Measurements from ENCODE around the gene ZNF670.
A peak's percentile ranks its signal among the peaks of the same experiment; 100 is the strongest.
"Not testable (repeated sequence)": the region's sequence is repeated elsewhere in the genome, so short reads cannot be mapped to it uniquely, and the experiment has no call there.

ZNF670 gene

GRCh38 chr1:247078258-247079140, at the start of gene ZNF670:
TSS of gene ZNF670 (minus strand) at chr1:247078811. CDS start at chr1:247078596, 215 bp downstream.
- peak; percentile 78 for DNase-seq (ENCODE audit: low read depth)

GRCh38 chr1:247127519-247128282, 49.1 kb upstream of the ZNF670 start:
- DNase-seq (ENCODE audit: low read depth), result not testable (repeated sequence)

DNA sequence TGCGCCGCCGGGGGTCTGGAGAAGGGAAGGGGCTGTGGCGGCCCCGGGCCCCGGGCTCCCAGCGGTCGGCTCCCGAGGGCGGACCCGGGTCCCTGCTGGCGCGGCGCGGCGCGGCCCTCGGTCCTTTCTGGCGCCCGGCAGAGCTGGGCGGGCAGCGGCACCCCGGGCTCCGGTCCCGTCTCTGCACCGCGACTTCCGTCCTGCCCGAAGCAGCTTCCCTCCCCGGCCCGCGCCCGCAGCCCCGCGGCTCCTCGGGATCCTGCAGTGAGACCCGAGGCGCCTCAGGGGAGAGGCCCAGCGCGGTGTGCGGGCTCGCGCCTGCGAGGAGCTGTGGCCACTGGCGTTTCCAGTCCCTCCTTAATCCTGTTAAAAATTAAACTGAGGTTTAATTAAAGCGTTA, 48.0 kb upstream of the ZNF670 start:
- DNase-seq (ENCODE audit: low read depth), result not testable (repeated sequence)

GRCh38 chr1:247126166-247126565, 47.6 kb upstream of the ZNF670 start:
- DNase-seq (ENCODE audit: low read depth), result not testable (repeated sequence)

DNA sequence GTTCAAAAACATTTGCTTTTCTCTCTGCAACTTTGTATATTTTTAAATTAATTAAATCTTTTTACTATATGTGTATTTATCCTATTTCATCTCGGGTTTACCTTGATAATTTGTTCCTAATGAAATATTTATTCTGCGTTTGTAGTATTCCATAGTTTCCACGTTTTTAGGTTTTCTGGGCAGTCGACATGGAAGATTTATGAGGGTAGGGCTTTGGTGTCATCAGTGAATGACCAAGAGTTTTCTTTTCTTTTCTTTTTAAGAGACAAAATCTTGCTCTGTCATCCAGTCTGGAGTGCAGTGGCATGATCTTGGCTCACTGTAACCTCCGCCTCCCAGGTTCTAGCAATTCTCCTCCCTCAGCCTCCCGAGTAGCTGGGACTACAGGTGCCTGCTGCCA, 42.8 kb upstream of the ZNF670 start:
- no peak for DNase-seq (ENCODE audit: low read depth)

- not testable (repeated sequence) for DNase-seq (ENCODE audit: low read depth)
These were observed 41.7 kb upstream of the ZNF670 start for GRCh38 chr1:247120408-247120668.

DNA sequence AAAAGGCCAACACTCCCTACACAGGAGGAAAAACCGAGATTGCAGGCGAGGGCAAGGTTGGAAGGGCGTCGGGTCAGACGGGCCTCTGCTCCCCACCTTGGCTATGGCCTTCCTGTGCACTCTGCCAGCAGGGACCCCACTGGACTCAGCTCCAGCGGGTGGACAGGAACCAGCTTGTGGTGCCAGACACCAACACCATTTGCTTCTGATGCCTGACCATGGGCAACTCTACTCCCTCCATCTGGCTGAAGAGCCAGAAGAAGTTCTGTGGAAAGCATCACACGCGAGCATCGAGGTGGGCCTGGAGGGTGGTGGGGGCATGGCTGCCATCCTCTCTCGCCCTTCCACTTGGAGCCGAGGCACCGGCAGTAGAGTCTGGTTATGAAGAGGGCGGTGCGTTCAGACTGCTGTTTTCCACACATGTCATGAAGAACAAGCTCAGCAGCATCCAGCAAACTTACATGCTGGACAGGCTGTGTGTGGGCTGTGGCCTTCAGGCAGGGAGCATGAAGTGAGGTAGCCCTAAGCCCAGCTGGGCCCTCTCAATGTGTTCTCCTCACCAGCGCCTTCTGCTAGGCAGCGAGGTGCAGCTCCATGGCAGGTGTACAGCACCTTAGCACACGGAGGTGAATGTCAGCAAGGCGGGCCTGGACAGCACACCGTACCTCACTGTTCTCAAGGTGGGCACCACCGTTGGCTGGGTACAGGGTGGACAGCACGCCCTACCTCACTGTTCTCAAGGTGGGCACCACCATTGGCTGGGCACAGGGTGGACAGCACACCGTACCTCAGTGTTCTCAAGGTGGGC, 41.2 kb upstream of the ZNF670 start:
- no peak for DNase-seq (ENCODE audit: low read depth)

DNA sequence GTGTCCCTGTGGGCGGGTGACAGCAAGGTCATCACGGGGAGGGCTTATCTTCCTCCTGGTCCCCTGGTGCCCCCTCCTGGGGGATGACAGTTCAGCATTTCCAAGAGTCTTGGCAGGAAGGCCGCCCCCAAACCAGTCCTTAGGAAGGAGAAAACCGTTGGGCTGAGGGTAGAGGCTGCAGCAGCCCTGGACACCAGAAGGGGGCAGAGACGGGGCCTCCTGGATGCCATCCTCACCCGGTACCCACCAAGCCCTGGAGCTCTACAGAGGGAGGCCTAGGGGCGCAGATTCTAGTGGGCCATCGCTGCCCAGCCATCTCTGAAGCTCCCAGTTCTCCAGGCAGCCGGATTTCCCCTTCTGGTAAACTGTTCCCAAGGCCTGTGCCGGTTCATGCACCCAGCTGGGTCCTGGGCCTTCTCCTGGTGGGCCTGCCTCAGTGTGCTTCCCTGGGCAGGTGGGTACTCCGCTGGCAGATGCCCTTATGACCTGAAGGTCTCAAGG, 40.4 kb upstream of the ZNF670 start:
- no peak for DNase-seq (ENCODE audit: low read depth)

DNA sequence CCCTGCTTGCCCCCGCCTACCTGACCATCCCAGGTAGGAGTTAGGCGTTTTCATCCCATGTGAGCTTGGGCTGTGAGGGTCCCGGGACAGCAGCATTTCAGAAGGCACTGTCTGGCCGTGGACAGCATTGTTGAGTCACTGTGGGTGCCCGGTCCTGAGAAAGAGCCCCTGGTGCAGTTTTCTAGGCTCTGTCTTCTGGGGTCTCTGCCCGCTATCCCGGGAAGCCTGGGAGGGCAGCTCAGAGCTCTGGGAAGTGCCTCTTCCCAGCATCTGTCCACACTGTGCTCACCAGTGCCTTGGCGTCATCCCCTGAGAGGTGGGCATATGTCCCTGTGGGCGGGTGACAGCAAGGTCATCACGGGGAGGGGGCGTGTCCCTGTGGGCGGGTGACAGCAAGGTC, 36.9 kb upstream of the ZNF670 start:
- no peak for DNase-seq (ENCODE audit: low read depth)

DNA sequence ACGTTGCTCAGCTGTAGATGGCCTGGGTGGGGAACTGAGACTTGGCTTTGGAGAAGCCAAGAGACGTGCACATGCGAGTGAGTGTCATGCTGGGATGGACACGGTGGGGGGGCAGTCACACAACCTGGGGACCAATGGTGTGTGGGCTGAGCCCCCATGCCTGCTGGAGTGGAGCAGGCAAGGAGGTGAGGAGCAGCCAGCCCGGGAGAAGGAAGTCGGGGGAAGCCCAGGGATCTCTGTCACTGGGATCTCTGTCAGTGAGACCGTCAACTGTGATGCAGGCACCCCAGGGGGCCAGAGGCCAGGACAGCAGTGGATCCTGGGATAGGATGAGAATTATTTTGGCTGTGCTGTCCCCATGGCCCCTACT, 36.5 kb upstream of the ZNF670 start:
- DNase-seq (ENCODE audit: low read depth), result no peak

DNA sequence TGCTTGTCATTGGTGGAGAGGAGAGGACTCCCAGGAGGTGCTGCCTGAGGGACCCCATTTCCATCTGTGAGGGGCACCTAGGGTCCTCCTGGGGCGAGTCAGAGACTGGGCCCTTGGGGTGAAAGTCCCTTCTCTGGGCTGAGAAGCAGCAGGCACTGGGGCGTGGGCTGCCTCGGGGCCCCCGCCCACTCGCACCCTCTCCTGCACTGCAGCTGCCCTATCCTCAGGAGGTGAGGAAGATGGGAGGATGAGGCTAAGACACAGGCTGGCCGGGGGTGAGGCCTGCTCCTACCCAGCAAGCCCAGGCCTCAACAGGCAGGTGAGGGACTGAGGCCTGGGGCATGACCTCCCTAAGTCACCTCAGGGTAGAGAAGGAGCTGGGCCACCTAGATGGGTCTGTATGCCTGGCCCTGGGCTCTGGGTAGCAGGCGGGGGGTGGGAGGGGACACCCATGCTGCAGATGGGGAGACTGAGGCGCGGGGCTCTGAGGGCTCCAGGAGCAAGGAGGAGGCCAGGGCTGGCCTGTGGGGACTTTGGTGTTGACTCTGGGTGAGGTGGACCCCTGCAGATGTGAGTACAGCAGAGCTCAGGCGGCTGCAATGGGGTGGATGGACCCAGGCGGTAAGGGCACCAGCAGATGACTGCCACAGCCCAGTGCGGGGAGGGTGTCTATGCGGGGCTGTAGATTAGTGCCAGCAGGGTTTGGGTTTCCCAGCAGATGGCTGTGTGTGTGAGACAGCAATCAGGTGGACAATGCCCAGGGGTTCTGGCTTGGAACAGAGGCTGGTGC, 35.9 kb upstream of the ZNF670 start:
- DNase-seq (ENCODE audit: low read depth), result no peak

DNA sequence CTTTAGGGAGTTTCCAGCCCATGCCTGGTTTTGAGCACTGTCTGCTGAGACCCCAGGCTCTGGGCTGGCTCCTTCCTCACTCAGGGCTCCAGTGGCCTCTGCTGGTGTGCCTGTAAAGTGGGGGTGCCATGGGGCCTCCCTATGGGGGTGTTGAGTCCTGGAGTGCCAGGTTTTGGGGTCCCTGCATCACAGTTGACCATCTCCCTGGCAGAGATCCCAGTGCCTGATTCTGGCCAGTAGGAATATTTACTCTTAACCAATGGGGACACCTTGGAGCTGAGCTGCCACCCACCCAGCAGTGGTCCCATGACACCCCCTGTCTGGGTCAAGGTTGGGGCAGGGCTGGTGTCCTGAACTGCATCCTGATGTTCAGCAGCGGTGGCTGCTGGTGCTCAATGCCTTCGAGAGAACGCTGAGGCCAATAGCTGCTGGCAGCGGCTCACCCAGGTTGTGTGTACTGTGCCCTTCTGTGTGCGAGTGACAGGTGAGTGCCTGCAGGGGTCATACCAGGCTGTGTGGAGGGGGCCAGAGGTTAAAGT, 35.2 kb upstream of the ZNF670 start:
- no peak for DNase-seq (ENCODE audit: low read depth)

DNA sequence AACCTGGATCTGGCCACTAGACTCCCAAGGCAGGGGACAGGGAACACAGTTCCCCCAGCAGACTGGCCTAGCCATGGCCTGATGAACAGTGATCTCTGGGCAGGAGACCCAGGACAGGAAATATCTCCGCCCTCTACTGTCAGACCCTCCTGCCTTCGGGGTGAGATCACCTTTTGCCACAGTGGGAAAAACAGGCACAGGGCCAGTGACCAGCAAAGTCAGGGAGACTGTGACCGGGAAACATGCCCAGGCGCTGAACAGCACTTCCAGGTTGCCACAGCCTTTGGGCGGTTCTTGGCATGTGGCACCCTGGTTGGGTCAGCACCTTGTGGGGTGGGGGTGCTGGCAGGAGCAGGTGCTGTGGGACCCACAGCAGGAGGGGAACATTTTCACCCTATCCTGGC, 34.5 kb upstream of the ZNF670 start:
- no peak for DNase-seq (ENCODE audit: low read depth)

- DNase-seq (ENCODE audit: low read depth), result no peak
These were observed 33.8 kb upstream of the ZNF670 start for GRCh38 chr1:247112479-247112781.

GRCh38 chr1:247111700-247112478, 33.3 kb upstream of the ZNF670 start:
- DNase-seq (ENCODE audit: low read depth), result no peak

DNA sequence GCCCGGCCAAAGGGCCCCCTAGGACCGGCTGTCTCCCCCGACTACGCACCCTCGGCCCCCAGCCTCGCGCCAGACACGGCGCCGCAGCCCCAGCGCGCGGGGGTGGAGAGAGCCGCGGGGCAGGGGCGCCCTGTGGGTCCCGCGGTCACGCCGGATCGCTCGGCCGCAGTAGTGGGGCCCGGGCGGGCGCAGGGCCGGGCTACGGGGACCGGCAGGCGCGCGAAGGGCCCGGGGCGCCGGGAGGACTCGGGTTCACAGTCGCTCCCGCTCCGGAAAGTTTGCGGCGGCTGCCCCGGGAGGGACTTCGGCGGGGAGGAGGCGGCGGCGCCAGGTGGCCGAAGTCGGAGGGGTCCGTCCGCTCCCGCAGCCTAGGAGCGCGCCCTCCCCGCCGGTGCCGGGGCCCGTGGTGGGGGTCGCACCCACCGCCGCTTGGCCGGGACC, 32.7 kb upstream of the ZNF670 start:
- no peak for DNase-seq (ENCODE audit: low read depth)

- no peak for DNase-seq (ENCODE audit: low read depth)
These were observed 32.1 kb upstream of the ZNF670 start for GRCh38 chr1:247110627-247111258.

- DNase-seq (ENCODE audit: low read depth), result no peak
These were observed 29.1 kb upstream of the ZNF670 start for GRCh38 chr1:247107694-247108093.

GRCh38 chr1:247105966-247106365, 27.4 kb upstream of the ZNF670 start:
- no peak for DNase-seq (ENCODE audit: low read depth)

DNA sequence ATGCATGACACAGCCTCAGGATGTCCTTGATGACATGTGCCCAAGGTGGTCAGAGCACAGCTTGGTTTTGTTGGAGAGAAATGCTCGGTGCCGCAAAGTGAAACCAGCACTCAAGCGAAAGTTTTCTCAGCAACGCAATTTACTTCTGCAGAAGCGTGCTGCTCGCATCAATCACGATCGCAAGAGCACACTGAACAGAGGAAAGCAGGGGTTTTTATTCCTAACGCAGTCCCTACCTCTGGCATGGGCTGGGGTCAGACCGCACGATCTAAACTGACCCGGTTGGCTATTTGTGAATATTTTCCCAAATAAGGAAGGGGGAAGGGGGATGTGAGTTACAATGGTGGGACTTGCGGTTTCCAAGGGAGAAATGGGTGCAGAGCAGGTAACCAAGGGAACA, 26.4 kb upstream of the ZNF670 start:
- no peak for DNase-seq (ENCODE audit: low read depth)
